HepG2 (cell line): Measurements from ENCODE around the gene HYI. TPM values are rescaled to one million over a fixed set of nuclear protein-coding genes. Genes with fewer than 3 reads are reported as not detected.

Experiments
- ELF1 ChIP-seq: sonication (generic); formaldehyde crosslinking; IDR thresholded peaks from 2 replicates; pipeline ENCODE4 v1.4.0; 2020; ENCODE audit warnings: missing genetic modification reagents
- FOXA3 ChIP-seq: IDR thresholded peaks from 2 replicates; pipeline ENCODE4 v1.6.1; 2016; ENCODE audit warnings: missing genetic modification reagents, missing compliant biosample characterization
- HDAC2 ChIP-seq: sonication (generic); formaldehyde crosslinking; IDR thresholded peaks from 2 replicates; pipeline ENCODE4 v1.4.0; 2020; ENCODE audit warnings: missing genetic modification reagents
- HNF4A ChIP-seq: sonication (generic); formaldehyde crosslinking; IDR thresholded peaks from 2 replicates; pipeline ENCODE4 v1.4.0; 2020; ENCODE audit warnings: missing genetic modification reagents
- PCBP1 ChIP-seq: fragments of 200-400 bp; formaldehyde crosslinking; IDR thresholded peaks from 2 replicates; pipeline ENCODE4 v1.6.1; 2017; ENCODE audit warnings: mild to moderate bottlenecking, low read depth, low read length, borderline replicate concordance
- SRSF1 ChIP-seq: fragments of 200-400 bp; formaldehyde crosslinking; optimal IDR thresholded peaks from 2 replicates; pipeline ENCODE3; 2017; ENCODE audit warnings: mild to moderate bottlenecking, low read depth, low read length, moderate library complexity
- TCF7 ChIP-seq: sonication (generic); IDR thresholded peaks from 2 replicates; pipeline ENCODE4 v1.6.1; 2016; ENCODE audit warnings: antibody characterized with exemption, low read depth
- TMF1 ChIP-seq: sonication (generic); formaldehyde crosslinking; IDR thresholded peaks from 2 replicates; pipeline ENCODE4 v1.8.1; 2022; ENCODE audit warnings: low read depth, missing genetic modification reagents
- ZKSCAN8 ChIP-seq: IDR thresholded peaks from 2 replicates; pipeline ENCODE4 v1.6.1; 2016; ENCODE audit warnings: borderline replicate concordance, missing genetic modification reagents, missing compliant biosample characterization
- ZNF501 ChIP-seq: sonication (generic); formaldehyde crosslinking; IDR thresholded peaks from 2 replicates; pipeline ENCODE4 v1.5.1; 2020; ENCODE audit warnings: mild to moderate bottlenecking, moderate library complexity, missing genetic modification reagents
- polyA plus RNA-seq, 8 experiments: library from polyadenylated mRNA; depleted of rRNA in 3 of 8; stranded (reverse) in 7 of 8; unstranded in 1 of 8; fragments of >200 nt; fragmentation: Illumina TruSeq in 4 of 8; extraction: Trizol in 4 of 8; gene quantifications; 2 replicates each; pipeline versions ENCODE4 v1.2.1 to v1.2.3, GENCODE V29; 2011 to 2016; ENCODE audit warnings: low read depth in 4 of 8, missing spikeins in 1 of 8, mixed read lengths in 1 of 8; ENCODE audit not compliant: insufficient read depth in 1 of 8
- total RNA-seq, 5 experiments: library from RNA; depleted of rRNA; stranded (reverse); fragments of >200 nt; fragmentation: Illumina TruSeq; extraction: Trizol; gene quantifications; 2 replicates each; pipeline ENCODE4 v1.2.3, GENCODE V29; 2016; ENCODE audit warnings: low read depth in 1 of 5
- TF ChIP-seq, protein P1 (sequence below): sonication (generic); formaldehyde crosslinking; IDR thresholded peaks from 2 replicates; pipeline ENCODE4 v1.5.0; 2020; ENCODE audit warnings: mild to moderate bottlenecking, missing genetic modification reagents, borderline replicate concordance
- TF ChIP-seq, protein P2 (sequence below): sonication (generic); formaldehyde crosslinking; IDR thresholded peaks from 2 replicates; pipeline ENCODE4 v1.4.0; 2020; ENCODE audit warnings: missing genetic modification reagents, borderline replicate concordance
- TF ChIP-seq, protein P3 (sequence below): sonication (generic); formaldehyde crosslinking; IDR thresholded peaks from 2 replicates; pipeline ENCODE4 v1.4.0; 2020; ENCODE audit warnings: missing genetic modification reagents

Gene HYI
- total and polyA plus RNA-seq, 2 of the 13 experiments (the other 11 are each of a cell fraction or from before 2014, with no cell fraction given): not detected

DNA sequence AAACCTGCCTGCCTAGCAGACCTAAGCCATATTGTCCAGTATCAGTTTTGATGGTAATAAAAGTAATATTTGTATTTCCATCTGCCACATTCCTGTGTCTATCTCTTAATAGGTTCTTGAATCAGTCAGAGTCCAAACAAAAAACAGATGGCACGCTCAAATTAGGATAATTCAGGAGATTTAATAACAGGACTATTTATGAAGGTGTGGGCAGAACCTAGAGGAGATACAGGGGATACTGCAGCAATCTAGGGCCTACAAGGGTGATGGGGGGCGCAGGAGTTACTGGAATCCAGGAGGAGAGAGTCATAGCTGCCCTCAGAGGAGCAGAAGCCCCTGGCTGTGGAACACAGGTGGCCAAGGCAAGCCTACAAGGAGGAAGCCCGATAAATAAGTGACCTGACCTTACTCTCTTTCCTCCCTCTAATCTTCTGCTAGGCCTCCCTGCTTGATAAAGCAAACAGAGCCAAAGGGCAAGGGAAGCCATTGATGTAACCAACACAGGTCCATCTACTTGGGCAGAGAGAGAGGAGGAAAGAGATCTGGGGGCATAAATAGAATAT lies 11.9 kb upstream of the HYI start (continued):
- TF ChIP-seq, protein P1, sequence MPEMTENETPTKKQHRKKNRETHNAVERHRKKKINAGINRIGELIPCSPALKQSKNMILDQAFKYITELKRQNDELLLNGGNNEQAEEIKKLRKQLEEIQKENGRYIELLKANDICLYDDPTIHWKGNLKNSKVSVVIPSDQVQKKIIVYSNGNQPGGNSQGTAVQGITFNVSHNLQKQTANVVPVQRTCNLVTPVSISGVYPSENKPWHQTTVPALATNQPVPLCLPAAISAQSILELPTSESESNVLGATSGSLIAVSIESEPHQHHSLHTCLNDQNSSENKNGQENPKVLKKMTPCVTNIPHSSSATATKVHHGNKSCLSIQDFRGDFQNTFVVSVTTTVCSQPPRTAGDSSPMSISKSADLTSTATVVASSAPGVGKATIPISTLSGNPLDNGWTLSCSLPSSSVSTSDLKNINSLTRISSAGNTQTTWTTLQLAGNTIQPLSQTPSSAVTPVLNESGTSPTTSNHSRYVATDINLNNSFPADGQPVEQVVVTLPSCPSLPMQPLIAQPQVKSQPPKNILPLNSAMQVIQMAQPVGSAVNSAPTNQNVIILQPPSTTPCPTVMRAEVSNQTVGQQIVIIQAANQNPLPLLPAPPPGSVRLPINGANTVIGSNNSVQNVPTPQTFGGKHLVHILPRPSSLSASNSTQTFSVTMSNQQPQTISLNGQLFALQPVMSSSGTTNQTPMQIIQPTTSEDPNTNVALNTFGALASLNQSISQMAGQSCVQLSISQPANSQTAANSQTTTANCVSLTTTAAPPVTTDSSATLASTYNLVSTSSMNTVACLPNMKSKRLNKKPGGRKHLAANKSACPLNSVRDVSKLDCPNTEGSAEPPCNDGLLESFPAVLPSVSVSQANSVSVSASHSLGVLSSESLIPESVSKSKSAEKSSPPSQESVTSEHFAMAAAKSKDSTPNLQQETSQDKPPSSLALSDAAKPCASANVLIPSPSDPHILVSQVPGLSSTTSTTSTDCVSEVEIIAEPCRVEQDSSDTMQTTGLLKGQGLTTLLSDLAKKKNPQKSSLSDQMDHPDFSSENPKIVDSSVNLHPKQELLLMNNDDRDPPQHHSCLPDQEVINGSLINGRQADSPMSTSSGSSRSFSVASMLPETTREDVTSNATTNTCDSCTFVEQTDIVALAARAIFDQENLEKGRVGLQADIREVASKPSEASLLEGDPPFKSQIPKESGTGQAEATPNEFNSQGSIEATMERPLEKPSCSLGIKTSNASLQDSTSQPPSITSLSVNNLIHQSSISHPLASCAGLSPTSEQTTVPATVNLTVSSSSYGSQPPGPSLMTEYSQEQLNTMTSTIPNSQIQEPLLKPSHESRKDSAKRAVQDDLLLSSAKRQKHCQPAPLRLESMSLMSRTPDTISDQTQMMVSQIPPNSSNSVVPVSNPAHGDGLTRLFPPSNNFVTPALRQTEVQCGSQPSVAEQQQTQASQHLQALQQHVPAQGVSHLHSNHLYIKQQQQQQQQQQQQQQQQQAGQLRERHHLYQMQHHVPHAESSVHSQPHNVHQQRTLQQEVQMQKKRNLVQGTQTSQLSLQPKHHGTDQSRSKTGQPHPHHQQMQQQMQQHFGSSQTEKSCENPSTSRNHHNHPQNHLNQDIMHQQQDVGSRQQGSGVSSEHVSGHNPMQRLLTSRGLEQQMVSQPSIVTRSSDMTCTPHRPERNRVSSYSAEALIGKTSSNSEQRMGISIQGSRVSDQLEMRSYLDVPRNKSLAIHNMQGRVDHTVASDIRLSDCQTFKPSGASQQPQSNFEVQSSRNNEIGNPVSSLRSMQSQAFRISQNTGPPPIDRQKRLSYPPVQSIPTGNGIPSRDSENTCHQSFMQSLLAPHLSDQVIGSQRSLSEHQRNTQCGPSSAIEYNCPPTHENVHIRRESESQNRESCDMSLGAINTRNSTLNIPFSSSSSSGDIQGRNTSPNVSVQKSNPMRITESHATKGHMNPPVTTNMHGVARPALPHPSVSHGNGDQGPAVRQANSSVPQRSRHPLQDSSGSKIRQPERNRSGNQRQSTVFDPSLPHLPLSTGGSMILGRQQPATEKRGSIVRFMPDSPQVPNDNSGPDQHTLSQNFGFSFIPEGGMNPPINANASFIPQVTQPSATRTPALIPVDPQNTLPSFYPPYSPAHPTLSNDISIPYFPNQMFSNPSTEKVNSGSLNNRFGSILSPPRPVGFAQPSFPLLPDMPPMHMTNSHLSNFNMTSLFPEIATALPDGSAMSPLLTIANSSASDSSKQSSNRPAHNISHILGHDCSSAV (CRISPR knock-in tag): no peak
- no peak for TF ChIP-seq ZKSCAN8 (CRISPR knock-in tag)
- 0 out of 2 replicates have a peak, but pooled peaks have one; percentile 34 for TF ChIP-seq TCF7
- TF ChIP-seq ELF1 (CRISPR knock-in tag): no peak
- TF ChIP-seq, protein P2, sequence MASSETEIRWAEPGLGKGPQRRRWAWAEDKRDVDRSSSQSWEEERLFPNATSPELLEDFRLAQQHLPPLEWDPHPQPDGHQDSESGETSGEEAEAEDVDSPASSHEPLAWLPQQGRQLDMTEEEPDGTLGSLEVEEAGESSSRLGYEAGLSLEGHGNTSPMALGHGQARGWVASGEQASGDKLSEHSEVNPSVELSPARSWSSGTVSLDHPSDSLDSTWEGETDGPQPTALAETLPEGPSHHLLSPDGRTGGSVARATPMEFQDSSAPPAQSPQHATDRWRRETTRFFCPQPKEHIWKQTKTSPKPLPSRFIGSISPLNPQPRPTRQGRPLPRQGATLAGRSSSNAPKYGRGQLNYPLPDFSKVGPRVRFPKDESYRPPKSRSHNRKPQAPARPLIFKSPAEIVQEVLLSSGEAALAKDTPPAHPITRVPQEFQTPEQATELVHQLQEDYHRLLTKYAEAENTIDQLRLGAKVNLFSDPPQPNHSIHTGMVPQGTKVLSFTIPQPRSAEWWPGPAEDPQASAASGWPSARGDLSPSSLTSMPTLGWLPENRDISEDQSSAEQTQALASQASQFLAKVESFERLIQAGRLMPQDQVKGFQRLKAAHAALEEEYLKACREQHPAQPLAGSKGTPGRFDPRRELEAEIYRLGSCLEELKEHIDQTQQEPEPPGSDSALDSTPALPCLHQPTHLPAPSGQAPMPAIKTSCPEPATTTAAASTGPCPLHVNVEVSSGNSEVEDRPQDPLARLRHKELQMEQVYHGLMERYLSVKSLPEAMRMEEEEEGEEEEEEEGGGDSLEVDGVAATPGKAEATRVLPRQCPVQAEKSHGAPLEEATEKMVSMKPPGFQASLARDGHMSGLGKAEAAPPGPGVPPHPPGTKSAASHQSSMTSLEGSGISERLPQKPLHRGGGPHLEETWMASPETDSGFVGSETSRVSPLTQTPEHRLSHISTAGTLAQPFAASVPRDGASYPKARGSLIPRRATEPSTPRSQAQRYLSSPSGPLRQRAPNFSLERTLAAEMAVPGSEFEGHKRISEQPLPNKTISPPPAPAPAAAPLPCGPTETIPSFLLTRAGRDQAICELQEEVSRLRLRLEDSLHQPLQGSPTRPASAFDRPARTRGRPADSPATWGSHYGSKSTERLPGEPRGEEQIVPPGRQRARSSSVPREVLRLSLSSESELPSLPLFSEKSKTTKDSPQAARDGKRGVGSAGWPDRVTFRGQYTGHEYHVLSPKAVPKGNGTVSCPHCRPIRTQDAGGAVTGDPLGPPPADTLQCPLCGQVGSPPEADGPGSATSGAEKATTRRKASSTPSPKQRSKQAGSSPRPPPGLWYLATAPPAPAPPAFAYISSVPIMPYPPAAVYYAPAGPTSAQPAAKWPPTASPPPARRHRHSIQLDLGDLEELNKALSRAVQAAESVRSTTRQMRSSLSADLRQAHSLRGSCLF: no peak
- TF ChIP-seq, protein P3, sequence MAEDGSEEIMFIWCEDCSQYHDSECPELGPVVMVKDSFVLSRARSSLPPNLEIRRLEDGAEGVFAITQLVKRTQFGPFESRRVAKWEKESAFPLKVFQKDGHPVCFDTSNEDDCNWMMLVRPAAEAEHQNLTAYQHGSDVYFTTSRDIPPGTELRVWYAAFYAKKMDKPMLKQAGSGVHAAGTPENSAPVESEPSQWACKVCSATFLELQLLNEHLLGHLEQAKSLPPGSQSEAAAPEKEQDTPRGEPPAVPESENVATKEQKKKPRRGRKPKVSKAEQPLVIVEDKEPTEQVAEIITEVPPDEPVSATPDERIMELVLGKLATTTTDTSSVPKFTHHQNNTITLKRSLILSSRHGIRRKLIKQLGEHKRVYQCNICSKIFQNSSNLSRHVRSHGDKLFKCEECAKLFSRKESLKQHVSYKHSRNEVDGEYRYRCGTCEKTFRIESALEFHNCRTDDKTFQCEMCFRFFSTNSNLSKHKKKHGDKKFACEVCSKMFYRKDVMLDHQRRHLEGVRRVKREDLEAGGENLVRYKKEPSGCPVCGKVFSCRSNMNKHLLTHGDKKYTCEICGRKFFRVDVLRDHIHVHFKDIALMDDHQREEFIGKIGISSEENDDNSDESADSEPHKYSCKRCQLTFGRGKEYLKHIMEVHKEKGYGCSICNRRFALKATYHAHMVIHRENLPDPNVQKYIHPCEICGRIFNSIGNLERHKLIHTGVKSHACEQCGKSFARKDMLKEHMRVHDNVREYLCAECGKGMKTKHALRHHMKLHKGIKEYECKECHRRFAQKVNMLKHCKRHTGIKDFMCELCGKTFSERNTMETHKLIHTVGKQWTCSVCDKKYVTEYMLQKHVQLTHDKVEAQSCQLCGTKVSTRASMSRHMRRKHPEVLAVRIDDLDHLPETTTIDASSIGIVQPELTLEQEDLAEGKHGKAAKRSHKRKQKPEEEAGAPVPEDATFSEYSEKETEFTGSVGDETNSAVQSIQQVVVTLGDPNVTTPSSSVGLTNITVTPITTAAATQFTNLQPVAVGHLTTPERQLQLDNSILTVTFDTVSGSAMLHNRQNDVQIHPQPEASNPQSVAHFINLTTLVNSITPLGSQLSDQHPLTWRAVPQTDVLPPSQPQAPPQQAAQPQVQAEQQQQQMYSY: no peak
- TF ChIP-seq HNF4A (CRISPR knock-in tag): peak; percentile 87
- TF ChIP-seq SRSF1: no peak
- TF ChIP-seq HDAC2 (CRISPR knock-in tag): no peak; the same call in 1 of the 2 replicates
- TF ChIP-seq FOXA3 (CRISPR knock-in tag): peak; percentile 59
- no peak for TF ChIP-seq ZNF501 (CRISPR knock-in tag)
- TF ChIP-seq PCBP1: no peak
- TF ChIP-seq TMF1 (CRISPR knock-in tag): no peak
